DMS79 (cell line): Measurements from ENCODE around the gene KRTAP4-8.
"Not testable (repeated sequence)": the region's sequence is repeated elsewhere in the genome, so short reads cannot be mapped to it uniquely, and the experiment has no call there.

Experiments used
- DNase-seq: peaks from one replicate; lab custom pipeline; 2025; lab: John Stamatoyannopoulos, UW

The KRTAP4-8 gene

DNA sequence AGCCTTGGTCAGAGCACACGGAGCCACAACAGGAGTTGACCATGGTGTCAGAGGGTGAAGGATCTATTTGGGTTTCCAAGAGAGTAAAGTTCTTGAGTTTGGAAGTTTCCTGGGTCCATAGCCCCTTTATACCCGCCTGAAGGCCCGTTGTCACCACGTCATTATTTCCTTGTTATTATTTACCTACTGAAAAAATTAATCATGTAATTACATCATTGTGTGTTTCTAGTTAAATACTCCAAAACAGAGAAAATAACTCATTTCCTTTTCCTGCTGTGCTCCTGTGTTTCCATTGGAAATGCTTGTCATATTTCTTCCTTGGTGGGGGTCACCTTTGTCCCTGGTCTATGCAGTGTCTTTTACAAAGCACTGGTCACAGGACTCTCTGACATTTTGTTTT lies at the start of gene KRTAP4-8:
Gene KRTAP4-8, minus strand, starts transcription at position 101 of the 400 bp plus-strand sequence. Its CDS starts 58 bp downstream, at position 43.
- no peak for DNase-seq

GRCh38 chr17:41145261-41145660 lies 47.3 kb upstream of the KRTAP4-8 start:
- no peak for DNase-seq

GRCh38 chr17:41144846-41145245 lies 46.9 kb upstream of the KRTAP4-8 start:
- no peak for DNase-seq

DNA sequence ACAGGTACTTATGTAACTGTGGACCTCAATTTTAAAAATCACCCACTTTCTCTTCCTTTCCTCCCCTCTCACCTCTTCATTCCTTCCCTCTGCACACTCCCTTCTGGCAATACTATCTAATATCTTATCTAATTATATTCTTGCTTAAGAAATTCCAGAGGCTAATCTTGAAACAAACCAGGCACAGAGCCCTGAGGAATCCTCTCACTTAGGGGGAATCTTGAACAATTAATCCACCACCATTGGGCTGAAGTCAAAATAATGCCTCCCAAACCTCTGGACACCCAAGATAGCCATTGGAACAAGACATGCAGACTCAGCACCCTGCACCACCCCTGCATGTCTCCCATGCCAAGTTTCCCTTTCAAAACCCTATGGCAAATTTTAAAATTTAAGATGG lies 43.4 kb upstream of the KRTAP4-8 start:
- no peak for DNase-seq

GRCh38 chr17:41140360-41141131 lies 42.6 kb upstream of the KRTAP4-8 start, which contains the start of gene KRTAP4-6:
Gene KRTAP4-6, minus strand, starts transcription at chr17:41140544. Its CDS starts 57 bp downstream, at chr17:41140487.
- no peak for DNase-seq

- not testable (repeated sequence) for DNase-seq
These were observed 41.9 kb upstream of the KRTAP4-8 start for GRCh38 chr17:41139865-41140264.

DNA sequence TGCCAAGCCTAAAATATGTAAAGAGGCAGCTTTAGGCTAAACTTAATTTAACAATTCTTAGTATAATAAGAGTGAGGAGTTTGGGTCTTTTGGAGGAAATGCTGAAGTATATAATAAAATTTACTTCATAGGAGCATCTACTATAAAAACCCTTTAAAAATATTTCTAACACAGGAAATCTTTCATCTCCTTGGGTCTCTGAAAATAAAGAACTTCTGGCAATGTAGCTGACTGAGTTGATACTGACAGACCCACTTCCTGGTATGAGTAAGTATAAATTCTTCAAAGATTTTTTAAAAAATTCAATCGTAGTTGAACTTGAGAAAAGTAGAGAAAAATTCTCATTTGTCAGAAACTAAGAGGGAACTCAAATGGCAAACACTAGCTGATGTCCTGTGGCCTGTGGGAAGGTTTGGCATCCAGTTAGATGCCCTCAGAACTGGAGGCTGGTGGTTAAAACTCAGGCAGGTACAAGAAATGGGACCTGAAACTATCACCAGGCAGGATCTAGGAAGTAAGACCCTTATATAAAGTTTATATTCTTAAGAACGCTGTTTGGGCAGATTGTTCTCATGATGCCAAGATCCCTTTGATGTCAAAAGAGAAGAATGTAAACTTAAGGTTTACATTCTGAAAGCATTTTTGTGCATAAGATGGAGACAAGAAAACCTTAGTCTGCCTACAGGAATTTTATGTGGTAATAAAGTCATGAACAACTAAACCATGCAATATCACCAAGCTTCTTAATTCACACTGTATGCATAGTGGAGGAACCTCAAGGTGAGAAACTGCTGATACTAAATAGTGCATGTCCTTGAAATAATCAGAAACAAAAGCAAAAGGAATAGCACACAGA lies 36.2 kb upstream of the KRTAP4-8 start:
- DNase-seq: no peak

GRCh38 chr17:41131979-41132378 lies 34.0 kb upstream of the KRTAP4-8 start:
- no peak for DNase-seq

GRCh38 chr17:41127371-41127770 lies 29.4 kb upstream of the KRTAP4-8 start:
- DNase-seq: no peak

DNA sequence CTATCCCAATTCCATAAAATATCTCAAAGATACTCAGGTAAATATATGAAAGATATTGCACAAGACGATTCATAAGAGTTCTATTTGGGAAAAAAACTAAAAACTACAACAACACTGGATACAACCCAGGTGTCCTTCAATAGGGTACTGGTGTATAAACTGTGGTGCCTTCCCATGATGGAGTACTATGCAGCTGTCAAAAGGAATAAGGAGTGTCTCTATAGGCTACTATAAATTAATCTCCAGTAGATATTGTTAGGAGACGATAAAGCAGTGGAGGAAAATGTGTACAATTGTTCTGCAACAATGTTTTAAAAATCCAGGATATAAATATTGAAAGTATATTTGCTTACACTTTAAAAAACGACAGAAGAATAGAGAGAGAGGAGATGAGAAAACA lies 28.5 kb upstream of the KRTAP4-8 start:
- DNase-seq: no peak

DNA sequence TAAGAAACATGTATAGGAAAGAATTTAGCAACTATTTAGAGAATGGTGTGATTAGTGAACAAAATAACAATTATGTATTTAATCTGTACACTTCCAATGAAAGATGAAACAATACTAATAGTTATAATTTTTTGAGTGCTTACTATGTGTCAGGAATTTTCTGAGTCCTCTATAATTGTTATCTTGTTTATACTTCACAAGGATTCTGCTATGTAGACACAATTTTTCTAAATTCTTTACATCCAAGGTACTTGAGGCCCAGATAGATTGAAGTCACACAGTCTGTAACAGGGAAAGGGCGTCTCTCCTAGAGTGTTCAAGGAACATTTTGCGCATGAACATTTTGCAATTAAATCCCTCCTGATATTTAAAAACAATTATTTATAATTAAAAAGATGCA lies 27.1 kb upstream of the KRTAP4-8 start:
- no peak for DNase-seq

GRCh38 chr17:41123991-41124371 lies 26.0 kb upstream of the KRTAP4-8 start, which contains the start of gene KRTAP4-12:
Gene KRTAP4-12, minus strand, starts transcription at chr17:41124182. Its CDS starts 60 bp downstream, at chr17:41124122.
- not testable (repeated sequence) for DNase-seq

DNA sequence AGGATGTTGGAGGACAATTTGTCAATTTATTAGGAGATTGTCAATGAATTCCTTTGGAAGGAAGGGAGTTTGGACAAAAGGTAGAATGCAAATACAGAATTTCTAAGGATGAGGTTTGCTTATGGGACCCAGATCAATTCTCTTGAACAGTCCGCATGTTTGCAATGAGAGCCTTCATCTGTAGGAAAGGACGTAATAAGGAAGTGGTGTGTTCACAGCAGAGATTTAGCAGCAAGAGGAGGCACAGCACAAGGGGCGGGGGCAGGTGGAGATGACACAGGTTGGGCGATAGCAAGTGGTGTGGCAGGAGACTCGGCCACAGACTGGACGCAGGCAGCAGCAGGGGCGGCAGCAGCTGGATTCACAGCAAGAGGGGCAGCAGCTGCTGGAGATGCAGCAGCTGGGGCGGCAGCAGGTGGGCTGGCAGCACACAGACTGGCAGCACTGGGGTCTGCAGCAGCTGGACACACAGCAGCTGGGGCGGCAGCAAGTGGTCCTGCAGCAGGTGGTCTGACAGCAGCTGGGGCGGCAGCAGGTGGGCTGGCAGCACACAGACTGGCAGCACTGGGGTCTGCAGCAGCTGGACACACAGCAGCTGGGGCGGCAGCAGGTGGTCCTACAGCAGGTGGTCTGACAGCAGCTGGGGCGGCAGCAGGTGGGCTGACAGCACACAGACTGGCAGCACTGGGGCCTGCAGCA lies 25.5 kb upstream of the KRTAP4-8 start:
- DNase-seq: not testable (repeated sequence)

DNA sequence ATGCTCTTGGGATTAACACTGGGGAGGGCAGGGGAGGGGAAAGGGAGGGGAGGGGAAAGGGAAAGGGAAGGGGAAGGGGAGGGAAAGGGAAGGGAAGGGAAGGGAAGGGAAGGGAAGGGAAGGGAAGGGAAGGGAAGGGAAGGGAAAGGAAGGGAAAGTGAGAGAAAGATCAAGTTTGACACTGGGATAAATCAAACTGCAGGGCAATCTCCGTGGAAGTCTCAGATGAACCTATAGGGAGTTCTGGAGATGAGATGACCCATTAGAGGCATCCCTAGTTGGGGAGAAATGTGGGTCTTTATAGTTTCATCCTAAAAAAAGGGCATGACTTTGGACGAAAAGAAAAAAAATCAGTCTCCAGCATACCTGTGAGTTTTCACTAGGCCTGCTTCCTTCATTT lies 23.8 kb upstream of the KRTAP4-8 start:
- no peak for DNase-seq

GRCh38 chr17:41119696-41120690 lies 22.1 kb upstream of the KRTAP4-8 start:
- not testable (repeated sequence) for DNase-seq

DNA sequence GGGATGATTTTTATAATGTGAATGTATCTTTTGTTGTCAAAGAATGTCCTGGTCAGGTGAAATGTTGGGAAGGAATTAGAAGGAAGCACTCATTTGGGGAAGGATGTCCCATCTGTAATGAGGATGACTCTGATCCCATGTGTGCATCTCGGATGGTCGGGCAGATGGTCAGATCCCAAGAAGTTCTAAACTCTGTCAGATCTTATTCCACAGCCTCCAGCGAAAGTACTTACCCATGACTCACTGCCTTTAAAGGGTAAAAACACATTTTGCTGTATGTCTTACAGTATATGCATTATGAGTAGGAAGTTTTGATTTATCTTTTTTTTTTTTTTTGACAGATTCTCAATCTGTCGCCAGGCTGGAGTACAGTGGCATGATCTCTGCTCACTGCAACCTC lies 20.8 kb upstream of the KRTAP4-8 start:
- no peak for DNase-seq

- DNase-seq: not testable (repeated sequence)
These were observed 20.0 kb upstream of the KRTAP4-8 start, which contains the start of gene KRTAP4-11 for GRCh38 chr17:41117846-41118386. Gene KRTAP4-11, minus strand, starts transcription at chr17:41118373. Its CDS starts 58 bp downstream, at chr17:41118315.

GRCh38 chr17:41116297-41116696 lies 18.4 kb upstream of the KRTAP4-8 start:
- no peak for DNase-seq

DNA sequence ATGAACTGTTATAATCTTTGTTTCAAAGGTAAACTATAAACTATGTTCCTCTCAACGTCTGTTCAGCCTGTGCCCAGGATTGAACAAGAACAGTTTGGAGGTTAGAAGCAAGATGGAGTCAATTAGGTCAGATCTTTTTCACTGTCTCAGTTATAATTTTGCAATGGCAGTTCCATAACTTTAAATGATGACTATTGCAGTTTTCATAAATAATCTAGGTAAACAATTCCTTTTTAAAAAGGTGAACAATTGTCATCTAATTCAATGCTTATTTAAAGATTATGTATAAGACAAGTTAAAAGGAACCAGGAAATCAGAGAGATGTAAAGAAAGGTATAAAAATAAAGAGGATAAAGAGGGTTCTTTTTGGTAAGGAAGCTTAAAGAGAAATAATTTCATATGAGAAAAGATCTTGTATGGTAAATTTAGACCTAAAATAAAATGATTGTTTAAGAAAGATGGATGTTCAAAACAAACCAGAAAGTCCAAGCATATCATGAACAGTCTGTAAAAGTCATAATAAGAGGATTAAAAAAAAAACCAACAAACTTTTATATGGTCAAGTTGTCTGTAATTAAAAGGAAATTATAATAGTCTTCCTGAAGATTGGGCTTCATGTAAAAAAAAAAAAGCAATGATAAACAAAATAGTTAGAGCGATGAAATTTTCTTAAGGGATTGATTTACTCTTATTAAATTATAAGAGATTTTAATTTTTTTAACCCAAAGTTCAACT lies 13.4 kb upstream of the KRTAP4-8 start:
- no peak for DNase-seq
